K562 (cell line): ENCODE measurements around the gene FGF11. TPM values are rescaled to one million over a fixed set of nuclear protein-coding genes. Genes with fewer than 3 reads are reported as not detected.
A peak's percentile ranks its signal among the peaks of the same experiment; 100 is the strongest.

Experiments used
- ASH1L ChIP-seq: fragments of 450-650 bp; IDR thresholded peaks from 2 replicates; pipeline ENCODE4 v1.6.1; 2018; ENCODE audit warnings: borderline replicate concordance, mild to moderate bottlenecking, low read depth; ENCODE audit not compliant: partially characterized antibody
- DPF2 ChIP-seq: fragments of 450-650 bp; IDR thresholded peaks from 2 replicates; pipeline ENCODE4 v1.6.1; 2016
- FOXM1 ChIP-seq, 2 experiments: fragments of 450-650 bp in 1 of 2; sonication (generic) in 1 of 2; formaldehyde crosslinking in 1 of 2; IDR thresholded peaks; 2 replicates each; pipeline versions ENCODE4 v1.6.1 to v1.9.0; 2017 to 2022; ENCODE audit warnings: low read depth in 2 of 2, mild to moderate bottlenecking in 2 of 2, missing genetic modification reagents in 1 of 2, moderate library complexity in 1 of 2
- GABPA ChIP-seq: fragments of 200-800 bp; sonication (Bioruptor generic); conservative IDR thresholded peaks from 2 replicates; pipeline ENCODE4 v1.6.1; 2016; ENCODE audit warnings: low read depth, missing genetic modification characterization, missing compliant biosample characterization
- GATAD2B ChIP-seq: fragments of 450-650 bp; IDR thresholded peaks from 2 replicates; pipeline ENCODE4 v1.6.1; 2017; ENCODE audit warnings: mild to moderate bottlenecking, borderline replicate concordance
- HINFP ChIP-seq: fragments of 450-650 bp; conservative IDR thresholded peaks from 2 replicates; pipeline ENCODE4 v1.6.1; 2016; ENCODE audit warnings: missing genetic modification characterization, low read depth, mild to moderate bottlenecking, control low read depth, missing compliant biosample characterization
- HIVEP1 ChIP-seq: fragments of 250-450 bp; sonication (Bioruptor Pico); IDR thresholded peaks from 2 replicates; pipeline ENCODE4 v1.4.0; 2020; ENCODE audit warnings: mild to moderate bottlenecking
- HLTF ChIP-seq: fragments of 450-650 bp; IDR thresholded peaks from 2 replicates; pipeline ENCODE4 v1.6.1; 2016
- HNRNPL ChIP-seq: fragments of 200-400 bp; formaldehyde crosslinking; IDR thresholded peaks from 2 replicates; pipeline ENCODE4 v1.6.1; 2017; ENCODE audit warnings: low read depth, mild to moderate bottlenecking, low read length
- IFI16 ChIP-seq: fragments of 250-450 bp; sonication (Bioruptor Pico); IDR thresholded peaks from 2 replicates; pipeline ENCODE4 v2.1.2; 2022; ENCODE audit warnings: mild to moderate bottlenecking, inconsistent platforms
- LCOR ChIP-seq: sonication (generic); formaldehyde crosslinking; IDR thresholded peaks from 2 replicates; pipeline ENCODE4 v1.8.0; 2022; ENCODE audit warnings: mild to moderate bottlenecking, missing genetic modification reagents
- MAX ChIP-seq: sonication (generic); formaldehyde crosslinking; IDR thresholded peaks from 2 replicates; pipeline ENCODE4 v1.9.0; 2022; ENCODE audit warnings: mild to moderate bottlenecking, missing genetic modification reagents
- NBN ChIP-seq: fragments of 450-650 bp; IDR thresholded peaks from 2 replicates; pipeline ENCODE4 v1.6.1; 2016; ENCODE audit warnings: low read depth, mild to moderate bottlenecking
- NCOR1 ChIP-seq: fragments of 450-650 bp; IDR thresholded peaks from 2 replicates; pipeline ENCODE4 v1.6.1; 2016; ENCODE audit warnings: mild to moderate bottlenecking, moderate library complexity
- PHF21A ChIP-seq: fragments of 450-650 bp; IDR thresholded peaks from 2 replicates; pipeline ENCODE4 v1.6.1; 2017; ENCODE audit warnings: low read depth, borderline replicate concordance
- RBFOX2 ChIP-seq: fragments of 200-400 bp; formaldehyde crosslinking; IDR thresholded peaks from 2 replicates; pipeline ENCODE4 v1.6.1; 2017; ENCODE audit warnings: low read depth, mild to moderate bottlenecking, low read length, moderate library complexity
- SMARCA5 ChIP-seq: fragments of 450-650 bp; IDR thresholded peaks from 2 replicates; pipeline ENCODE4 v1.6.1; 2016
- TARDBP ChIP-seq: fragments of 450-650 bp; IDR thresholded peaks from 2 replicates; pipeline ENCODE4 v1.6.1; 2016
- TFE3 ChIP-seq: fragments of 450-650 bp; formaldehyde crosslinking; IDR thresholded peaks from 2 replicates; pipeline ENCODE4 v1.4.0; 2020; ENCODE audit warnings: mild to moderate bottlenecking, mixed read lengths
- ZBTB2 ChIP-seq: fragments of 450-650 bp; IDR thresholded peaks from 2 replicates; pipeline ENCODE4 v1.6.1; 2016; ENCODE audit warnings: antibody characterized with exemption
- ZBTB43 ChIP-seq: sonication (generic); formaldehyde crosslinking; IDR thresholded peaks from 2 replicates; pipeline ENCODE4 v1.8.0; 2023; ENCODE audit warnings: mild to moderate bottlenecking, missing genetic modification reagents
- ZBTB7A ChIP-seq: IDR thresholded peaks from 2 replicates; pipeline ENCODE4 v1.6.1; 2011; ENCODE audit warnings: low read depth, mild to moderate bottlenecking, low read length, moderate library complexity, borderline replicate concordance; ENCODE audit not compliant: control insufficient read depth
- polyA plus RNA-seq, 8 experiments: library from polyadenylated mRNA; depleted of rRNA in 4 of 8; stranded (reverse) in 5 of 8; unstranded in 3 of 8; fragments of >200 nt; fragmentation: Nextera tagmentation in 2 of 8; fragmentation: Illumina TruSeq in 1 of 8; extraction: Ambion mirVana in 2 of 8; extraction: Trizol in 1 of 8; gene quantifications; 2 replicates each; pipeline versions ENCODE4 v1.2.1 to v1.2.3, GENCODE V29; 2011 to 2014; ENCODE audit warnings: inconsistent platforms in 1 of 8, missing spikeins in 1 of 8
- total RNA-seq, 7 experiments: library from RNA; depleted of rRNA in 6 of 7; stranded (reverse); fragments of >200 nt in 6 of 7; fragmentation: Illumina TruSeq in 2 of 7; extraction: Trizol in 2 of 7; gene quantifications; 2 replicates each; pipeline versions ENCODE4 v1.2.1 to v1.2.3, GENCODE V29; 2011 to 2021; ENCODE audit warnings: low replicate concordance in 1 of 7

Gene FGF11
- total and polyA plus RNA-seq, 9 of the 15 experiments (the other 6 are each of a cell fraction or from before 2014, with no cell fraction given): 1.2 to 7.5 (median 3.0) TPM

- TF ChIP-seq TFE3 (no peak), ZBTB7A (peak; percentile 55; the same call in 1 of the 2 replicates), ASH1L (no peak), IFI16 (CRISPR knock-in tag) (no peak), ZBTB2 (0 out of 2 replicates have a peak, but pooled peaks have one; percentile 18), NBN (no peak), MAX (CRISPR knock-in tag) (peak; percentile 66), NCOR1 (peak; percentile 58), FOXM1 (IDR thresholded peaks at IDR 0.05; ENCODE audit: low read depth) (peak; percentile 40; the same call in 1 of the 2 replicates), FOXM1 (CRISPR knock-in tag; IDR thresholded peaks at IDR 0.05; ENCODE audit: low read depth) (no peak), GATAD2B (no peak), DPF2 (peak; percentile 85), SMARCA5 (no peak), ZBTB43 (CRISPR knock-in tag) (no peak), PHF21A (no peak), GABPA (no peak), TARDBP (no peak), HNRNPL (no peak), HLTF (no peak), HINFP (tag) (no peak), HIVEP1 (CRISPR knock-in tag) (no peak), RBFOX2 (no peak), LCOR (CRISPR knock-in tag) (no peak; the same call in 1 of the 2 replicates)
Observed at GRCh38 chr17:7475764-7476422, 36.6 kb downstream of the FGF11 start (continued).
